Right ventricle myocardium inferior (tissue), 1 donor: ENCODE results near the gene PWWP2B. TPM values are rescaled to one million over a fixed set of nuclear protein-coding genes. Genes with fewer than 3 reads are reported as not detected.
A peak's percentile ranks its signal among the peaks of the same experiment; 100 is the strongest.

Source experiments
- ATAC-seq: fragments of 200-7000 bp; cut with Tn5 transposase; one replicate; pipeline ENCODE4 v1.9.1; 2020; ENCODE audit warnings: mild to moderate bottlenecking, moderate library complexity
- DNase-seq: peaks from one replicate; pipeline ENCODE4 v3.0.0; 2021; ENCODE audit errors: missing footprints
- intact Hi-C: fragments of 100-400 bp; cut with DNase I; formaldehyde crosslinking; loops from one replicate; pipeline ENCODE4 v1.11.0; 2022
- total RNA-seq: library from RNA; stranded (reverse); fragmentation: NEBNext Ultra II Directional; extraction: Animal tissue kit (Norgen Biotek cat#: 25700); gene quantifications from one replicate; pipeline ENCODE4 v1.2.1, GENCODE V29; 2021
- donor health status: DM: no; HTN: yes; CAD: no; lungs with severe emphysema.

Gene PWWP2B
- total RNA-seq, 1 donor from 2014 or later = 22.3 TPM

DNA sequence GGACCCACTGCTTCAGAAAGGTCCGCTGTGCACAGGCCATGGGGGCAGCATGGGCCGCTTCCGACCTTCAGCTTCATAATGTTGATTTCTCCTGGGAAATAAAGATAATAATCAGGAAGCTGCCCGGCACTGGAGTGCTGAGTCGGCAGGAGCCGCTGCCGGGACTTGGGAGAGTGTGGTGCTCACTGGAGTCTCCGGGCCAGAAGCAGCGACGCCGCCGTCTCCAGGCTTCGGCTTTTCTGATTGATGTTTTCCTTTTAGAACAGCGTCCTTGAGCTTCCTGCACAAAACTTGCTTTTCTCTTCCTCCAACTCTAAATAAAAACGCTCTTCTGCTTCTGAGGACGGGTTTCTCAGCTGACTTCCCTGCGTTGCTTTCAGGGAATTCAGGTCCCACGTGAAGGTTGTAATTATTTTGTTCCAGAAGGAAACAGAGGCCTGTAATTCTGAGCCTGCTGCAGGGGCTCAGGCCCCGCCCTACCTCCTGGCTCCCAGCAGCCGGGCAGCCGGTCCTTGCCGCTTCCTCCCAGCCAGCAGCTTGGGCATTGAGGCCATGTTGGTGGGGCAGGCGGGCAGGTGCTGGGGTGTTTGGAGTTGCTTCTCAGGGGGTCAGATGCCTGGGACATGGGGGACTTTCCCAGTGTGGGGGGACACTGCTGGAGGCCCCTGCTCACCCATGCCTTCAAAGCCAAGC lies 14.7 kb downstream of the PWWP2B start:
- no peak for ATAC-seq
- intact Hi-C loops = no loop called here

GRCh38 chr10:132412316-132413192 lies 15.6 kb downstream of the PWWP2B start:
- DNase-seq (peak; percentile 68), ATAC-seq (no peak)
- intact Hi-C loops = no loop called here

More for the DNA sequence above, 14.7 kb downstream of the PWWP2B start:
- peak; percentile 77 for DNase-seq

- intact Hi-C loops = no loop called here
- ATAC-seq = no peak
Observed at GRCh38 chr10:132413226-132414205, 16.5 kb downstream of the PWWP2B start.

DNA sequence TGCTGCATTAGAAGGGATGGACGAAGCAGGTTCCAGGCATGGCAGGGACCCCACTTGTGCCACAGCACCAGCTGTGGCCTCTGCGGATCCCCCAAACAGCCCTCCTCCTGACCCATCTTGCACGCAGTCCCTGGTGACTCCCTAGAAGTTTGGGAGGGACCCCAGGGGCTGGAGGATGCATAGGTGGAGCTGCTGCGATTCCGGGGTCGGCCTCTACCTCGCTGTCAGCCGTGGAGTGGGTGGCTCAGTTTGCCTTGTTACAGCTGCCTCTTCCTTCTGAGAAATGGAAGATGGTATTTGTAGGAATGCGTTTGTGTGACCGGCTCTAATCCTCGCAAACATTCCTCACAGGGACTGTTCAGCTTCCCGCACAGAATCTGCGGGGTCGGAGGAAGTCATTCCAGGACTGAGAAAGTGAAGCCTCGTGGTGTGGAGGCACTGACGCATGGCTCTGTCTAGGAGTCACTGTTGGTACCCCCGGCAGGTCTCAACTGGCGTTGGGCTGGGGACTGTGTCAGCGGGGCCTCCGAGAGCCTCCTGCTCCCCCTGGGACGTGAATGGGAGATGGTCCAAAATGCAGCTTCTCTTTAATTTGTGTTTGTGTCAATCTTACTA lies 17.5 kb downstream of the PWWP2B start:
- intact Hi-C loops = no loop called here
- ATAC-seq (no peak), DNase-seq (no peak)

More at GRCh38 chr10:132413226-132414205, 16.5 kb downstream of the PWWP2B start:
- no peak for DNase-seq

GRCh38 chr10:132415255-132415654 lies 18.3 kb downstream of the PWWP2B start:
- no peak for DNase-seq
- intact Hi-C loops = no loop called here
- no peak for ATAC-seq

- ATAC-seq = no peak
- no peak for DNase-seq
- intact Hi-C loops = no loop called here
Observed at GRCh38 chr10:132415956-132416355, 19.0 kb downstream of the PWWP2B start.

GRCh38 chr10:132416566-132417256 lies 19.7 kb downstream of the PWWP2B start:
- ATAC-seq (no peak), DNase-seq (no peak)
- intact Hi-C loops = no loop called here

DNA sequence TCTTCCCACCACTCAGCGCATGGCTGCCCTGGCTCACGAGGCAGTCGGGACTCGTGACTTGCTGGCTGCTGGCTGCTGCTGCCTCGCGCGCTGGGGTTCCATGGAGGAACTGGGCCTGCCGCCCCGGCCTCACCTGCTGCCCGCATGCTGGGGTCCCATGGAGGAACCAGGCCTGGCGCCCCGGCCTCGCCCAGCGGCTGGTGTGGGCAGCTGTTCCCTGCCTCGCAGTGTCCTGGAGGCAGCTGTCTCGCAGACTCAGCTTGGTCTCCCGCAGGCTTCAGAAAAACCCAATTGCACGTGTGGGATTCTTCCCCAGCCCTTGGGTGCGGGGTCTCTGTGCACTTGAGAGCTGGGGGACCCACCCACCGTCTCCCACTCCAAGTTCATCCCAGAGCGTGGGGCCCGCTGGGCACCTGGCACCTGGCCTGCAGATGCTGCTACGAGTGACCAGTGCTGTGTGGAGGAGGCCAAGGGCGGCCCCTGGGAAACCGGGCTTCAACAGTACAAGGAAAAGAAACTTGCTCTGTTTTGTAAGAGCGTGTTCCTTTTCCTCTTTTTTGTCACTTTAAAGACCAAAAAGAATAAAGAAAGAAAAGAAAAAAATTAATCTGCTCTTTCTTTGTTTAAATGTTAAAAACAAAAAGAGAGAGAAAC lies 20.4 kb downstream of the PWWP2B start:
- ATAC-seq = no peak
- peak; percentile 68 for DNase-seq
- intact Hi-C loops = no loop called here

DNA sequence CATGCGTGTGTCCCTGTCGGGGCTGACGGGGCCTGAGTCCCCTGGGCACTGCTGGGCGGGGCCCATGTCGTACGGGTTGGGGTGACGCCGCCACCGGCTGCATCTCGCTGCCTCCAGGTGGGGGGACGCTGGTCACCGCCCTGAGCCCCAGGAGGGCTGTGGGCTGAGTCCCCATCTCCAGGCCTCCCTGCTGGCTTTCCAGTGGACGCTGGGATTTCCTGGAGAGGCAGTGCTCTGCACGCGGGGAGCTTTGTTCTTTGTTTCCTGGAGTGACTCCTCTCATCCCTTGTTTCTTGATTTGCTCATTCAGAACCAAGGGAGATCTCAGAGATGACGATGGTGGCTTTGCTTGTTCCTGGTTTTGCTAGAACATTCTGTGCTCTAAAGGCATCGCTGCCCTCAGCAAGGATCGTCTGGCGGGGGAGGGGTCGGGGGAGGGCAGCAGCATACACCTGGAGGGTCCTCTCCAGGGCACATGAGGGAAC lies 21.0 kb downstream of the PWWP2B start:
- ATAC-seq = no peak
- intact Hi-C loops = no loop called here
- DNase-seq = no peak

- ATAC-seq (no peak), DNase-seq (peak; percentile 81)
- intact Hi-C loops = no loop called here
Observed at GRCh38 chr10:132418527-132419416, 21.8 kb downstream of the PWWP2B start.

GRCh38 chr10:132419538-132420468 lies 22.8 kb downstream of the PWWP2B start:
- no peak for DNase-seq
- ATAC-seq = no peak
- intact Hi-C loops = loop anchor here (2.0 kb wide), 1 partner anchor 21 kb away; no protein-coding TSS in a partner anchor

DNA sequence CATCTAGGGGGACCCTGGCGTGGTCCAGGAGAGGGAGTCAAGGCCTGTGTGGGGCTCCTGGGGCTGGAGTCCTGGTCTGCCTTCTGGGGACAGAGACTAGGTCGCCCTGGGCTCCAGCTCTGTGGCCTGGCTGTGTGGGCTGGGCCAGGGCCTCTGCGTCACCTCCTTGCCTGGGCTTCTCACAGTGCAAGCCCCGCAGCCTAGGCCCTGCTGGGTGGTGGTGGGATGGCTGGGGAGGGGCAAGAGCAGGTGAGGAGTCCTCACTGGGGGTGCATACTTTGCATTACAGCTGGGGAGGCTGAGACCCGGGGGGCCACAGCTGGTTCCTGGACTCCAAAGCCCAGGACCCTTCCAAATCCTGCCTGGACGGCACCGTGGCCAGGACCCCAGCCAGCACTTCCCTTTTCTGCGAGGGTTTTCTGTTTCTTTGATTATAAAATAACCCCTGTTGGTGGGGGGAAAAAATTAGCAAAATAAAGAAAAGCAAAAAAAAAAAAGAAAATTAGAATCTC lies 23.5 kb downstream of the PWWP2B start:
- DNase-seq (peak; percentile 67), ATAC-seq (no peak)
- intact Hi-C loops = loop anchor here (2.0 kb wide), 1 partner anchor 22 kb away; no protein-coding TSS in a partner anchor

GRCh38 chr10:132420981-132421846 lies 24.2 kb downstream of the PWWP2B start:
- ATAC-seq (peak; percentile 89), DNase-seq (peak; percentile 91)
- intact Hi-C loops = loop anchor here (2.0 kb wide), 1 partner anchor 22 kb away; no protein-coding TSS in a partner anchor
